Bronchial epithelial cell (primary cell): ENCODE results near the gene ZNF641. TPM values are rescaled to one million over a fixed set of nuclear protein-coding genes. Genes with fewer than 3 reads are reported as not detected.

Experiments
- DNase-seq: peaks from one replicate; pipeline ENCODE4 v3.0.0-alpha.2; 2010; ENCODE audit warnings: low read depth
- FAIRE-seq: peaks from 2 replicates; lab custom pipeline; 2011; peaks lifted over from hg19 to GRCh38; lab: Jason Lieb, UNC
- H3K27me3 ChIP-seq: 2 replicates; pipeline ENCODE4 v1.5.1; 2011; ENCODE audit warnings: low read length; ENCODE audit not compliant: control insufficient read depth, insufficient read depth
- H3K36me3 ChIP-seq: 2 replicates; pipeline ENCODE4 v1.5.1; 2011; ENCODE audit warnings: low read length; ENCODE audit not compliant: control insufficient read depth, insufficient read depth
- H3K4me3 ChIP-seq: 2 replicates; pipeline ENCODE4 v1.5.1; 2011; ENCODE audit warnings: mild to moderate bottlenecking, low read depth, low read length, control low read depth
- total RNA-seq: library from RNA; depleted of rRNA; stranded (reverse); fragments of >200 nt; gene quantifications from 2 replicates; pipeline ENCODE4 v1.2.1, GENCODE V29; 2014
- TF ChIP-seq, protein P1 (sequence below): IDR thresholded peaks from 2 replicates; pipeline ENCODE4 v1.5.1; 2011; ENCODE audit warnings: mild to moderate bottlenecking, moderate library complexity, low read length, control low read depth, inconsistent platforms; ENCODE audit not compliant: insufficient read depth, severe bottlenecking

Gene ZNF641
- total RNA-seq, 1 donor from 2014 or later, result 9.0 TPM

DNA sequence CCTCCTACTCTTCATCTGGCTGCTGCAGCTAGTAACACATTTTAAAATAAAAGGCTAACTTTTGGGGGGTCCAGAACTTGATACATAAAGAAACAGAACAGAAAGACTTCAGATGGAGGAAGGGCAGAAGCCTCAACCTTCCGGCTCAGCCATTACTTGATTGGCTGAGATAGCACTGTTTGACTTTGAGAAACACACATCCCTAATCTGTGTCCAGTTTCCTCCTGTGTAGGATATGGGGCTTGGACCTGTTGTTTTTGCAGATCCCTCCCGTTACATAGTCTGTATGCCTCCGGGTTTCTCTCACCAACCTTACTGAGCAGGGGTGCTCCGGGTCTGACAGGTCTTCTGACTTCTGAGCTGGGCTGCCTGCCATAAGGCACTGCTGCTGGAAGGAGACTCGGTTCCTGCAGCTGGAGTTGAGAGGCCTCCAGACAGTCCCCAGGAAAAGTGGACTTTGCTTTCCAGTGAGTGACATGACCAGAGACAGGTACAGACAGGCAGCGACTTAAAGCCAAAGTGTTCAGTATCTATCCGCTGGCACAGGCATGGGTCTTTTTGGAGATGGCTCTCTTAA lies 8.3 kb upstream of the ZNF641 start:
- FAIRE-seq (no peak), DNase-seq (no peak)
- H3K27me3 ChIP-seq, result no peaks in the 10 kb centered on the region
- H3K36me3 ChIP-seq, result no peaks in the 10 kb centered on the region
- H3K4me3 ChIP-seq, result no peak overlapping the region
- TF ChIP-seq, protein P1, sequence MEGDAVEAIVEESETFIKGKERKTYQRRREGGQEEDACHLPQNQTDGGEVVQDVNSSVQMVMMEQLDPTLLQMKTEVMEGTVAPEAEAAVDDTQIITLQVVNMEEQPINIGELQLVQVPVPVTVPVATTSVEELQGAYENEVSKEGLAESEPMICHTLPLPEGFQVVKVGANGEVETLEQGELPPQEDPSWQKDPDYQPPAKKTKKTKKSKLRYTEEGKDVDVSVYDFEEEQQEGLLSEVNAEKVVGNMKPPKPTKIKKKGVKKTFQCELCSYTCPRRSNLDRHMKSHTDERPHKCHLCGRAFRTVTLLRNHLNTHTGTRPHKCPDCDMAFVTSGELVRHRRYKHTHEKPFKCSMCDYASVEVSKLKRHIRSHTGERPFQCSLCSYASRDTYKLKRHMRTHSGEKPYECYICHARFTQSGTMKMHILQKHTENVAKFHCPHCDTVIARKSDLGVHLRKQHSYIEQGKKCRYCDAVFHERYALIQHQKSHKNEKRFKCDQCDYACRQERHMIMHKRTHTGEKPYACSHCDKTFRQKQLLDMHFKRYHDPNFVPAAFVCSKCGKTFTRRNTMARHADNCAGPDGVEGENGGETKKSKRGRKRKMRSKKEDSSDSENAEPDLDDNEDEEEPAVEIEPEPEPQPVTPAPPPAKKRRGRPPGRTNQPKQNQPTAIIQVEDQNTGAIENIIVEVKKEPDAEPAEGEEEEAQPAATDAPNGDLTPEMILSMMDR, result no peak

DNA sequence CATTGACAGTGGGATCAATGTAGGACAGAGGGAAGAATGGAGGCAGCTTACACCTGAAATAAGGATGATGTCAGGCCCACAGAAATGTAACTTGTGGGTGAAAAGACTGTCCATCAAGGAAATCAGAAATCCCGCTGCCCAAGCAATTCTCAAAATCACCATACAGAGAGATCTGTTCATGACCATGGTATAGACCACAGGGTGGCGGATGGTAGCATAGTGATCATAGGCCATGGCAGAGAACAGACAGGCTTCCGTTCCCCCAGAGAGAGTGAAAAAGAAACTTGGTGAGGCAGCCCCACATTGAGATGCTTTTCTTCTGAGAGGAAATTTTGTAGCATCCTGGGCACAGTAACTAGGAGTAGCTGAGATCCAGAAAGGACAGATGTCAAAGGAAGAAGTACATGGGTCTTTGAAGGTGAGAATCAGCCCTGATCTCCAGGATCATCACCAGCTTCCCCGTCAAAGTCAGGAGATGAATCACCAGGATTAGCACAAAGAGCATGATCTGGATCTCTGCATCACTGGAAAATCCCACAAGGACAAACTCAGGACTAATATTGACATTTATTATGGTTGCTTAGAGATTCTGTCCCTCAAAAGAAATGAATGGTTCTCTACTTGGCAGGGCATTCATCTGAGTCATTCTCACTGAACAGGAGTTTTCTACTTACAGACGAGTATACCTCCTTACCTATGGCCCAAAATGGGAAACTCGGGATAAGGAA lies 5.5 kb upstream of the ZNF641 start:
- TF ChIP-seq, protein P1, result no peak
- DNase-seq (peak; percentile 92), FAIRE-seq (peak; percentile 64)
- Histone ChIP-seq H3K4me3 (no peak overlapping the region), H3K36me3 (no peaks in the 10 kb centered on the region), H3K27me3 (no peaks in the 10 kb centered on the region)

GRCh38 chr12:48352157-48352760 lies 1.5 kb upstream of the ZNF641 start:
- no peak for FAIRE-seq
- TF ChIP-seq, protein P1, result no peak

DNA sequence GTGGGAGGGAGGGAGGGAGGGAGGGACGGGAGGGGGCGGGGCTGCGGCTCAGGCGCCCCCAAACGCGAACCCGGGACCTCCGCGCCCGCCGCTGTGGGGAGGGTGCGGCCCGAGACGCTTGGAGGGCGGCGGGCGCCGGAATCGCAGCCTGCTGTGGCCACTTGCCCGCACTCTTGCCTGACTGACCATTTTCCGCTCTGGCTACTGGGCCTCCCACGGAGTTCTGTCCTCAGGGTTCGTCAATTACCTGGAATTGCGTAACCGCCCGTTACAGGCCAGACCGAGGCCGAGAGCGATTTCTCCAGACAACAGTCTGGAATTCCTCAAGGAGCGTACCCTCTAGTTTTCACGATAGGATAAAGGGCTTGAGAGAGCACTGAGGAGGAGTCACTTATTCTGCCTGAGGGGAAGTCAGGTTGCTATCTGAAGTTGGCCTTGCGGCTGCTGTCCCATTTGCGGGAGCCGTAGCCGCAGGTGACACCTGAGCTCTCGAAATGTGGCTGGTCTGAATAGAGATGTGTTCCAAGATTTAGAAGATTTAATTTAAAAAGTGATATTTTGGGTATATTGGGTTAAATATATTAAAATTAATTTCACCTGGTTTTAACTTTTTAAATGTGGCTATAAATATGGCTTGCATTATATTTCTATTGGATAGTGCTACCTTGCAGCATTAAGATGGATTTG lies 446 bp upstream of the ZNF641 start:
- Histone ChIP-seq H3K27me3 (no peaks in the 10 kb centered on the region), H3K4me3 (peak overlapping the region; percentile 70), H3K36me3 (peaks cover 7% of the 10 kb centered on the region)
- DNase-seq (peak; percentile 58), FAIRE-seq (no peak)
- TF ChIP-seq, protein P1, result no peak

More at GRCh38 chr12:48352157-48352760, 1.5 kb upstream of the ZNF641 start:
- DNase-seq, result no peak
- no peak overlapping the region for H3K4me3 ChIP-seq
- H3K36me3 ChIP-seq, result peaks cover 3% of the 10 kb centered on the region
- no peaks in the 10 kb centered on the region for H3K27me3 ChIP-seq

GRCh38 chr12:48349471-48349870 lies 1.2 kb downstream of the ZNF641 start:
- TF ChIP-seq, protein P1, result no peak
- DNase-seq (no peak), FAIRE-seq (no peak)
- H3K27me3 ChIP-seq, result no peaks in the 10 kb centered on the region
- H3K4me3 ChIP-seq, result no peak overlapping the region
- peaks cover 9% of the 10 kb centered on the region for H3K36me3 ChIP-seq
